Esophagus squamous epithelium (tissue), 4 donors: ENCODE data around the gene EDEM1.

Source experiments
- POLR2A ChIP-seq, 4 donors: fragments of 450-650 bp; IDR thresholded peaks; one replicate each; pipeline ENCODE4 v1.6.1; 2017; ENCODE audit warnings: antibody characterized with exemption in 4 of 4, mild to moderate bottlenecking in 4 of 4, moderate library complexity in 3 of 4
- TF ChIP-seq, protein P1 (sequence below), 6 experiments: fragments of 450-650 bp in 4 of 6; fragments of 200-600 bp in 2 of 6; sonication (generic) in 2 of 6; IDR thresholded peaks; one replicate each; pipeline ENCODE4 v1.5.1; 2016 to 2019; ENCODE audit warnings: antibody characterized with exemption in 6 of 6, mild to moderate bottlenecking in 4 of 6, moderate library complexity in 4 of 6

- TF ChIP-seq, protein P1, sequence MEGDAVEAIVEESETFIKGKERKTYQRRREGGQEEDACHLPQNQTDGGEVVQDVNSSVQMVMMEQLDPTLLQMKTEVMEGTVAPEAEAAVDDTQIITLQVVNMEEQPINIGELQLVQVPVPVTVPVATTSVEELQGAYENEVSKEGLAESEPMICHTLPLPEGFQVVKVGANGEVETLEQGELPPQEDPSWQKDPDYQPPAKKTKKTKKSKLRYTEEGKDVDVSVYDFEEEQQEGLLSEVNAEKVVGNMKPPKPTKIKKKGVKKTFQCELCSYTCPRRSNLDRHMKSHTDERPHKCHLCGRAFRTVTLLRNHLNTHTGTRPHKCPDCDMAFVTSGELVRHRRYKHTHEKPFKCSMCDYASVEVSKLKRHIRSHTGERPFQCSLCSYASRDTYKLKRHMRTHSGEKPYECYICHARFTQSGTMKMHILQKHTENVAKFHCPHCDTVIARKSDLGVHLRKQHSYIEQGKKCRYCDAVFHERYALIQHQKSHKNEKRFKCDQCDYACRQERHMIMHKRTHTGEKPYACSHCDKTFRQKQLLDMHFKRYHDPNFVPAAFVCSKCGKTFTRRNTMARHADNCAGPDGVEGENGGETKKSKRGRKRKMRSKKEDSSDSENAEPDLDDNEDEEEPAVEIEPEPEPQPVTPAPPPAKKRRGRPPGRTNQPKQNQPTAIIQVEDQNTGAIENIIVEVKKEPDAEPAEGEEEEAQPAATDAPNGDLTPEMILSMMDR (IDR thresholded peaks at IDR 0.05), result no peak
- no peak for TF ChIP-seq POLR2A (IDR thresholded peaks at IDR 0.05)
These were observed 63.1 kb downstream of the EDEM1 start for GRCh38 chr3:5250467-5251195.
